NOMO-1 treated with dmso at 0.1 percent for 144 hours (cell line): ENCODE data around the gene CILP2.

Experiments used
- DNase-seq: peaks from one replicate; lab custom pipeline; 2025; ENCODE audit not compliant: unreplicated experiment; lab: John Stamatoyannopoulos, UW

CILP2 gene

GRCh38 chr19:19529783-19530422 lies 8.2 kb upstream of the CILP2 start:
- DNase-seq: no peak

- DNase-seq: no peak
Observed at GRCh38 chr19:19530423-19530804, 7.7 kb upstream of the CILP2 start.

- no peak for DNase-seq
Observed at GRCh38 chr19:19530889-19531288, 7.2 kb upstream of the CILP2 start.

GRCh38 chr19:19531951-19532805 lies 5.9 kb upstream of the CILP2 start:
- peak; percentile 20 for DNase-seq

- DNase-seq: no peak
Observed at GRCh38 chr19:19532806-19533701, 5.0 kb upstream of the CILP2 start.

GRCh38 chr19:19533841-19534240 lies 4.2 kb upstream of the CILP2 start:
- DNase-seq: no peak

- DNase-seq: no peak
Observed at GRCh38 chr19:19534556-19535265, 3.4 kb upstream of the CILP2 start.

GRCh38 chr19:19535311-19536191 lies 2.5 kb upstream of the CILP2 start:
- DNase-seq: no peak

GRCh38 chr19:19537075-19538048 lies 703 bp upstream of the CILP2 start:
- no peak for DNase-seq

- no peak for DNase-seq
Observed at GRCh38 chr19:19538785-19539166, 711 bp downstream of the CILP2 start.

GRCh38 chr19:19539698-19540063 lies 1.6 kb downstream of the CILP2 start:
- no peak for DNase-seq

GRCh38 chr19:19540064-19540714 lies 2.1 kb downstream of the CILP2 start:
- DNase-seq: no peak

GRCh38 chr19:19540715-19541515 lies 2.9 kb downstream of the CILP2 start:
- DNase-seq: no peak

- no peak for DNase-seq
Observed at GRCh38 chr19:19541616-19542015, 3.6 kb downstream of the CILP2 start.

GRCh38 chr19:19542507-19542906 lies 4.4 kb downstream of the CILP2 start:
- no peak for DNase-seq

GRCh38 chr19:19543101-19543500 lies 5.0 kb downstream of the CILP2 start:
- DNase-seq: no peak

GRCh38 chr19:19543640-19544039 lies 5.6 kb downstream of the CILP2 start:
- no peak for DNase-seq
